ENCODE results near the gene TRIM62.
"Not testable (repeated sequence)": the region's sequence is repeated elsewhere in the genome, so short reads cannot be mapped to it uniquely, and the experiment has no call there.

Gene TRIM62

DNA sequence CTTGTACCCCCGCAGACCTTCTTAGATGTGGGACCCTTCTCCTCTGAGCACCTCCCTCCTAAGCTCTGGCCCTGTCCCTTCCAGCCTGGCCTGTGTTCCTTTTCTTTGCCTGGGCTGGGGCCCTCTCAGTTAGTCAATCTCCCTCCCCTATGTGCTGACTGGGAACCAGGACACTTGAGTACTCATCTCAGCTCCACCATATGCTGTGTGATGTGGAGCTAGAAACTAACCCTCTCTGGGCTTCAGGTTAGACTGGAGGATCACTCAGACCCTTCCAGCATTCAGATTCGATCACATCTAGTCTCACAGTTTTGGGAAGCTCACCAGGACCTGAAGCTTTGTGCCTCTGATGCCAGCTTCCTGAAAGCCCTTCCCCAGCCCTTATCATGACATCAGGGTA lies 40.6 kb downstream of the TRIM62 start:
- H3K4me2 ChIP-seq (ENCODE audit: low read length), result no peak overlapping the region
- H4K8ac ChIP-seq (ENCODE audit: low read depth, low read length), result no peak overlapping the region
- DNase-seq, result no peak
- no peak overlapping the region for H3K18ac ChIP-seq (ENCODE audit: low read length)
- no peaks in the 10 kb centered on the region for H3K36me3 ChIP-seq (ENCODE audit: control insufficient read depth in 1 of 2, insufficient read depth in 2 of 2, low read length in 2 of 2)
- H3K9ac ChIP-seq (ENCODE audit: low read length), result no peak overlapping the region
- no peaks in the 10 kb centered on the region for H3K9me3 ChIP-seq (ENCODE audit: insufficient read depth, low read depth, low read length)
- no peak overlapping the region for H4K12ac ChIP-seq (ENCODE audit: low read depth, low read length)
- no peak overlapping the region for H2BK12ac ChIP-seq (ENCODE audit: low read length)
- no peak overlapping the region for H2BK120ac ChIP-seq (ENCODE audit: insufficient read depth, low read length, poor library complexity)
- no peak overlapping the region for H4K91ac ChIP-seq (ENCODE audit: low read depth, low read length)
- no peaks in the 10 kb centered on the region for H3K79me1 ChIP-seq (ENCODE audit: low read length)
- H3K27me3 ChIP-seq (ENCODE audit: insufficient read depth, low read length), result no peaks in the 10 kb centered on the region
- no peak overlapping the region for H3K14ac ChIP-seq (ENCODE audit: low read length)
- H3K4me1 ChIP-seq (ENCODE audit: control insufficient read depth in 1 of 2, insufficient read depth in 2 of 2, low read length in 2 of 2), result no peaks in the 10 kb centered on the region
- no peak overlapping the region for H3K23ac ChIP-seq (ENCODE audit: low read length)
- H2BK5ac ChIP-seq (ENCODE audit: low read depth, low read length, poor library complexity), result no peak overlapping the region
- H2AK5ac ChIP-seq (ENCODE audit: low read length), result no peak overlapping the region
- no peak overlapping the region for H3K4ac ChIP-seq (ENCODE audit: low read depth, low read length)
- no peaks in the 10 kb centered on the region for H3K79me2 ChIP-seq (ENCODE audit: control insufficient read depth, insufficient read depth, low read length, poor library complexity)
- no peak overlapping the region for H2AFZ ChIP-seq (ENCODE audit: insufficient read depth, low read length, poor library complexity)
- no peak overlapping the region for H3K4me3 ChIP-seq (ENCODE audit: low read depth, low read length)
- no CpG with 5 or more reads among the region's 2 CpGs for WGBS (ENCODE audit: extremely low coverage, insufficient coverage, insufficient read length)
- no peak overlapping the region for H3K27ac ChIP-seq (ENCODE audit: low read depth, low read length)

DNA sequence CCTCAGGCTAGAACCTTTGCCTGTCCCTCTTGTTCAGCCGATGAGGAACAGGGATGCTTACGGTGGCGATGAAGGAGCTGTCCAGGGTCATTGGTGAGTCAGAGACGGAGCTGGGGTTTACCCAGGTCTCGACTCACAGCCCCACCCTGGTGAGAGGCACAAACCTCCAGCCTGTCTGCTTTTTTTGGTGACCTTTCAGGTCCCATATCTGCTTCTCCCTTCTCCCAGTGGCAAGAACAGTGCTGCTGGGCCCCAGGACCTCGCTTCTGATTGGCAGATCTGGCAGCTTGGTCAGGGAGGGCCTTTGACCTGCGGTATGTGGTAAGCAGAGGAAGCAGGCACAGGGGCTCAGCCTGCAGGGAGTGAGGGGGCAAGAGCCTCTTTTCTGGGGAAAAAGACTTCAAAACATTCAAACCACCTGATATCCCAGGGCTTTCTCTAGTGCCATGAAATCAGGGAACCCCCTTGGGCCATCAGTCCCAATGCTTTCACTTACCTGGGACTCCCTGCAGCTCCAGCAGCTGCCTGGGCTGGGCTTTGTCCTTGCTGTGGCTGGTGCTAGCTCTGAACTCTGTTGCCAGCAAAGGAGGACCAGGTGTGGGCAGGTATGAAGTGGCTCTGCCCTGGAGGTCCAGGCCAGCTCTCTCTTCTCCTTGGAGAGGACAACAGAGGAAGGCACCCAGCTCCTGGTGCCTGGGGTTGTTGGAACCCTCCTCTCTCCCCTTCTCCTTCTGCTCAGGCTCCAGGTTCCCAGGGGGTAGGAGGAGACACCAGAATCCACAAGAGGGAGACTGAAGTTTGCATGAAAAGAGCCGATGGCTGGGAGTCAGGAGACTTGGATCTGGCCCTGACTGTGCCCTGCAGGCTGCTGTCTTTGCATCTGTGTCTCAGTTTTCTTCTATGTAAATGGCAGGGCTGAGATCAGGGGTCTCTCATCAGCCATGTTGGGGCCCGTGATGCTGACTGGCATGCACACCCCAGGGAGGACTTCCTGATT lies 41.4 kb downstream of the TRIM62 start:
- Histone ChIP-seq H3K79me1 (ENCODE audit: low read length) (no peaks in the 10 kb centered on the region), H2BK12ac (ENCODE audit: low read length) (no peak overlapping the region), H2BK5ac (ENCODE audit: low read depth, low read length, poor library complexity) (no peak overlapping the region), H3K4me2 (ENCODE audit: low read length) (no peak overlapping the region), H3K4me3 (ENCODE audit: low read depth, low read length) (no peak overlapping the region), H4K8ac (ENCODE audit: low read depth, low read length) (no peak overlapping the region), H3K36me3 (ENCODE audit: control insufficient read depth in 1 of 2, insufficient read depth in 2 of 2, low read length in 2 of 2) (no peaks in the 10 kb centered on the region), H3K27ac (ENCODE audit: low read depth, low read length) (no peak overlapping the region), H3K79me2 (ENCODE audit: control insufficient read depth, insufficient read depth, low read length, poor library complexity) (no peaks in the 10 kb centered on the region), H3K18ac (ENCODE audit: low read length) (no peak overlapping the region), H3K4ac (ENCODE audit: low read depth, low read length) (no peak overlapping the region), H4K91ac (ENCODE audit: low read depth, low read length) (no peak overlapping the region), H3K4me1 (ENCODE audit: control insufficient read depth in 1 of 2, insufficient read depth in 2 of 2, low read length in 2 of 2) (no peaks in the 10 kb centered on the region), H2AK5ac (ENCODE audit: low read length) (no peak overlapping the region), H2AFZ (ENCODE audit: insufficient read depth, low read length, poor library complexity) (no peak overlapping the region), H2BK120ac (ENCODE audit: insufficient read depth, low read length, poor library complexity) (no peak overlapping the region), H3K9me3 (ENCODE audit: insufficient read depth, low read depth, low read length) (no peaks in the 10 kb centered on the region), H3K9ac (ENCODE audit: low read length) (no peak overlapping the region), H3K23ac (ENCODE audit: low read length) (no peak overlapping the region), H3K14ac (ENCODE audit: low read length) (no peak overlapping the region), H3K27me3 (ENCODE audit: insufficient read depth, low read length) (no peaks in the 10 kb centered on the region), H4K12ac (ENCODE audit: low read depth, low read length) (no peak overlapping the region)
- DNase-seq, result no peak
- no CpG with 5 or more reads among the region's 9 CpGs for WGBS (ENCODE audit: extremely low coverage, insufficient coverage, insufficient read length)

- Histone ChIP-seq H3K36me3 (ENCODE audit: control insufficient read depth in 1 of 2, insufficient read depth in 2 of 2, low read length in 2 of 2) (no peaks in the 10 kb centered on the region), H3K23ac (ENCODE audit: low read length) (no peak overlapping the region), H3K4ac (ENCODE audit: low read depth, low read length) (no peak overlapping the region), H4K12ac (ENCODE audit: low read depth, low read length) (no peak overlapping the region), H3K4me3 (ENCODE audit: low read depth, low read length) (no peak overlapping the region), H2BK120ac (ENCODE audit: insufficient read depth, low read length, poor library complexity) (no peak overlapping the region), H3K79me1 (ENCODE audit: low read length) (no peaks in the 10 kb centered on the region), H3K9ac (ENCODE audit: low read length) (no peak overlapping the region), H3K14ac (ENCODE audit: low read length) (no peak overlapping the region), H4K91ac (ENCODE audit: low read depth, low read length) (no peak overlapping the region), H4K8ac (ENCODE audit: low read depth, low read length) (no peak overlapping the region), H3K4me2 (ENCODE audit: low read length) (no peak overlapping the region), H3K27ac (ENCODE audit: low read depth, low read length) (no peak overlapping the region), H3K4me1 (ENCODE audit: control insufficient read depth in 1 of 2, insufficient read depth in 2 of 2, low read length in 2 of 2) (no peaks in the 10 kb centered on the region), H2AFZ (ENCODE audit: insufficient read depth, low read length, poor library complexity) (no peak overlapping the region), H3K79me2 (ENCODE audit: control insufficient read depth, insufficient read depth, low read length, poor library complexity) (no peaks in the 10 kb centered on the region), H2BK12ac (ENCODE audit: low read length) (no peak overlapping the region), H2AK5ac (ENCODE audit: low read length) (no peak overlapping the region), H2BK5ac (ENCODE audit: low read depth, low read length, poor library complexity) (no peak overlapping the region), H3K9me3 (ENCODE audit: insufficient read depth, low read depth, low read length) (no peaks in the 10 kb centered on the region), H3K18ac (ENCODE audit: low read length) (no peak overlapping the region), H3K27me3 (ENCODE audit: insufficient read depth, low read length) (no peaks in the 10 kb centered on the region)
- no peak for DNase-seq
- no CpG with 5 or more reads among the region's 8 CpGs for WGBS (ENCODE audit: extremely low coverage, insufficient coverage, insufficient read length)
These were observed 44.0 kb downstream of the TRIM62 start for GRCh38 chr1:33137800-33138199.

- H3K27me3 ChIP-seq (ENCODE audit: insufficient read depth, low read length); H3K23ac ChIP-seq (ENCODE audit: low read length); H3K9ac ChIP-seq (ENCODE audit: low read length); H2AFZ ChIP-seq (ENCODE audit: insufficient read depth, low read length, poor library complexity); H2AK5ac ChIP-seq (ENCODE audit: low read length); H3K79me2 ChIP-seq (ENCODE audit: control insufficient read depth, insufficient read depth, low read length, poor library complexity); H2BK12ac ChIP-seq (ENCODE audit: low read length); H3K9me3 ChIP-seq (ENCODE audit: insufficient read depth, low read depth, low read length); H3K4me3 ChIP-seq (ENCODE audit: low read depth, low read length); H3K18ac ChIP-seq (ENCODE audit: low read length); H3K4ac ChIP-seq (ENCODE audit: low read depth, low read length); H2BK120ac ChIP-seq (ENCODE audit: insufficient read depth, low read length, poor library complexity); H4K8ac ChIP-seq (ENCODE audit: low read depth, low read length); H3K36me3 ChIP-seq (ENCODE audit: control insufficient read depth in 1 of 2, insufficient read depth in 2 of 2, low read length in 2 of 2); H3K4me1 ChIP-seq (ENCODE audit: control insufficient read depth in 1 of 2, insufficient read depth in 2 of 2, low read length in 2 of 2); H4K91ac ChIP-seq (ENCODE audit: low read depth, low read length); H4K12ac ChIP-seq (ENCODE audit: low read depth, low read length); H3K79me1 ChIP-seq (ENCODE audit: low read length); H2BK5ac ChIP-seq (ENCODE audit: low read depth, low read length, poor library complexity); H3K4me2 ChIP-seq (ENCODE audit: low read length); H3K27ac ChIP-seq (ENCODE audit: low read depth, low read length); DNase-seq; H3K14ac ChIP-seq (ENCODE audit: low read length): not testable (repeated sequence)
- WGBS (ENCODE audit: extremely low coverage, insufficient coverage, insufficient read length), result no CpG with 5 or more reads among the region's 1 CpG
These were observed 45.8 kb downstream of the TRIM62 start for GRCh38 chr1:33136041-33136440.

Data from trophoblast cell (in vitro differentiated cells and primary cell).